SU-DHL-6 (cell line): ENCODE data around the gene ATP13A3.

Experiments used
- H2AFZ ChIP-seq: fragments of 200-600 bp; sonication (generic); 2 replicates; pipeline ENCODE4 v1.6.1; 2014; ENCODE audit warnings: low read depth, mild to moderate bottlenecking, moderate library complexity, mixed read lengths, antibody characterized with exemption, low read length; ENCODE audit not compliant: severe bottlenecking
- H3F3A ChIP-seq: fragments of 200-600 bp; shearing (Covaris generic); 2 replicates; pipeline ENCODE4 v1.6.0; 2016; ENCODE audit warnings: antibody characterized with exemption, mild to moderate bottlenecking; ENCODE audit not compliant: insufficient read depth
- H3K27ac ChIP-seq: fragments of 200-600 bp; sonication (generic); 2 replicates; pipeline ENCODE4 v1.5.1; 2016; ENCODE audit warnings: low read depth, mild to moderate bottlenecking, low read length, moderate library complexity, mixed read lengths
- H3K27me3 ChIP-seq: fragments of 200-600 bp; sonication (generic), shearing (Covaris generic); 2 replicates; pipeline ENCODE4 v1.6.0; 2014; ENCODE audit warnings: mild to moderate bottlenecking, low read length
- H3K36me3 ChIP-seq: fragments of 200-600 bp; sonication (generic); 2 replicates; pipeline ENCODE4 v1.6.1; 2014; ENCODE audit warnings: mild to moderate bottlenecking, low read length, mixed read lengths
- H3K4me2 ChIP-seq: fragments of 300-600, 200-600 bp; shearing (Covaris generic), sonication (generic); 2 replicates; pipeline ENCODE4 v1.6.0; 2014; ENCODE audit warnings: low read length, low read depth, mild to moderate bottlenecking; ENCODE audit not compliant: poor library complexity, severe bottlenecking
- H3K4me3 ChIP-seq: fragments of 200-600 bp; sonication (generic); 2 replicates; pipeline ENCODE4 v1.5.1; 2014; ENCODE audit warnings: antibody characterized with exemption, low read length, mild to moderate bottlenecking, mixed read lengths; ENCODE audit not compliant: insufficient read depth, poor library complexity, severe bottlenecking
- H3K79me2 ChIP-seq: fragments of 200-600 bp; sonication (generic); 2 replicates; pipeline ENCODE4 v1.6.1; 2014; ENCODE audit warnings: mild to moderate bottlenecking, low read length, moderate library complexity; ENCODE audit not compliant: insufficient read depth
- H3K9ac ChIP-seq: fragments of 200-600 bp; sonication (generic); 2 replicates; pipeline ENCODE4 v1.7.0; 2014; ENCODE audit warnings: mild to moderate bottlenecking, low read length
- H3K9me2 ChIP-seq: fragments of 200-600 bp; sonication (generic); replicated peaks from 2 replicates; pipeline ENCODE4 v1.6.1; 2014; ENCODE audit warnings: low read length; ENCODE audit not compliant: insufficient read depth
- H3K9me3 ChIP-seq: fragments of 200-600 bp; sonication (generic); 2 replicates; pipeline ENCODE4 v1.6.1; 2014; ENCODE audit warnings: low read length, mixed read lengths; ENCODE audit not compliant: insufficient read depth
- H4K20me1 ChIP-seq: fragments of 200-600 bp; sonication (generic); 2 replicates; pipeline ENCODE4 v1.6.1; 2014; ENCODE audit warnings: low read depth, mild to moderate bottlenecking, antibody characterized with exemption, low read length, moderate library complexity, mixed read lengths
- EZH2phosphoT487 ChIP-seq: fragments of 200-600 bp; sonication (generic), shearing (Covaris generic); conservative IDR thresholded peaks from 2 replicates; pipeline ENCODE4 v1.6.1; 2018; ENCODE audit warnings: mild to moderate bottlenecking, antibody characterized with exemption, low read length, moderate library complexity, mixed read lengths
- TF ChIP-seq, protein P1 (sequence below): fragments of 200-600 bp; sonication (generic); IDR thresholded peaks from one replicate; pipeline ENCODE4 v1.5.1; 2017; ENCODE audit warnings: antibody characterized with exemption, mild to moderate bottlenecking, low read length, moderate library complexity; ENCODE audit not compliant: insufficient read depth, poor library complexity, severe bottlenecking

ATP13A3 gene

DNA sequence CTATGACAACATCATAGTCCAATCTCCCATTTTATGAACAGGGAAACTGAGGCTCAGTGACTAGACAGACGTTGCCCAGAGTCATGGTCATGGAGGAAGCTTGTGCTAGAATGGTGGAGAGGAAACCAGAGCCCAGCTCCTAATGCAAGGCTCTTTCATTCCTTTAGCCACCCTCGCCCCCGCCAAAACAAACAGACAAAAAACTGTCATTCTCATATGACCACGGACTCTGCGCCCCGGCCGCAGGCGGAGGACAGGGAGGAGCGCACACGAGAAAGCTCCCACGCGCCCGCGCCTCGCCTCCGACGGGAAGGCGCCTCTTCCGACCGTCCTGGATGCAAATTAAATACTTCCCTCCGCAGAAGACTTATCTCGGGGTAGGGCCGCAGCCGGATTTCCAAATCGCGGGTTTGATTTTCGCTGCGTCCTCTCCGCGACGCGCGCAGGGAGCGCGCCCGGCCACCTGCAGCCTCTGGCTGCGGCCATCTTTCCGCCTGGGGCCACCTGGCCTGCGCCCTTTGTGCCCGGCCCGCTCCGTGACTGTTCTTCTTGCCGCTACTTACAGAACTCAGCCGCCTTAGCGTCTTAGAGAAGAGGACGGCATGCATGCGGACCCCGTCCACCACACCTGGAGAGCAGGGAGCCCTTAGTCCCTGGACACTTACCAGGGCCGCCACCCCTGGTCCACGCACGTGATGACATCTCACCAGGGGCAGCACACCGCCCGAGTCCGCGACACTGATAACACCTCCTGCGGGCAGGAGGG is 670 bp upstream of the ATP13A3 start:
- TF ChIP-seq, protein P1, sequence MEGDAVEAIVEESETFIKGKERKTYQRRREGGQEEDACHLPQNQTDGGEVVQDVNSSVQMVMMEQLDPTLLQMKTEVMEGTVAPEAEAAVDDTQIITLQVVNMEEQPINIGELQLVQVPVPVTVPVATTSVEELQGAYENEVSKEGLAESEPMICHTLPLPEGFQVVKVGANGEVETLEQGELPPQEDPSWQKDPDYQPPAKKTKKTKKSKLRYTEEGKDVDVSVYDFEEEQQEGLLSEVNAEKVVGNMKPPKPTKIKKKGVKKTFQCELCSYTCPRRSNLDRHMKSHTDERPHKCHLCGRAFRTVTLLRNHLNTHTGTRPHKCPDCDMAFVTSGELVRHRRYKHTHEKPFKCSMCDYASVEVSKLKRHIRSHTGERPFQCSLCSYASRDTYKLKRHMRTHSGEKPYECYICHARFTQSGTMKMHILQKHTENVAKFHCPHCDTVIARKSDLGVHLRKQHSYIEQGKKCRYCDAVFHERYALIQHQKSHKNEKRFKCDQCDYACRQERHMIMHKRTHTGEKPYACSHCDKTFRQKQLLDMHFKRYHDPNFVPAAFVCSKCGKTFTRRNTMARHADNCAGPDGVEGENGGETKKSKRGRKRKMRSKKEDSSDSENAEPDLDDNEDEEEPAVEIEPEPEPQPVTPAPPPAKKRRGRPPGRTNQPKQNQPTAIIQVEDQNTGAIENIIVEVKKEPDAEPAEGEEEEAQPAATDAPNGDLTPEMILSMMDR = no peak
- no peak for TF ChIP-seq EZH2phosphoT487
- 0 out of 2 replicates have a peak, but pooled peaks cover 2% of the 10 kb centered on the region for H3K36me3 ChIP-seq
- no peak overlapping the region for H3K27ac ChIP-seq
- H3K79me2 ChIP-seq = peaks cover 38% of the 10 kb centered on the region
- H3K9me2 ChIP-seq = no peaks in the 10 kb centered on the region
- peak overlapping the region; percentile 70 for H3K4me2 ChIP-seq
- H3F3A ChIP-seq = 0 out of 2 replicates have a peak, but pooled peaks cover under 1% of the 10 kb centered on the region
- peak overlapping the region; percentile 91 for H3K9ac ChIP-seq
- peak overlapping the region; percentile 96 for H2AFZ ChIP-seq
- H3K27me3 ChIP-seq = no peaks in the 10 kb centered on the region
- peak overlapping the region; percentile 95 for H3K4me3 ChIP-seq
- H4K20me1 ChIP-seq = peaks cover 4% of the 10 kb centered on the region; the same call in 1 of the 2 replicates
- H3K9me3 ChIP-seq = no peaks in the 10 kb centered on the region

DNA sequence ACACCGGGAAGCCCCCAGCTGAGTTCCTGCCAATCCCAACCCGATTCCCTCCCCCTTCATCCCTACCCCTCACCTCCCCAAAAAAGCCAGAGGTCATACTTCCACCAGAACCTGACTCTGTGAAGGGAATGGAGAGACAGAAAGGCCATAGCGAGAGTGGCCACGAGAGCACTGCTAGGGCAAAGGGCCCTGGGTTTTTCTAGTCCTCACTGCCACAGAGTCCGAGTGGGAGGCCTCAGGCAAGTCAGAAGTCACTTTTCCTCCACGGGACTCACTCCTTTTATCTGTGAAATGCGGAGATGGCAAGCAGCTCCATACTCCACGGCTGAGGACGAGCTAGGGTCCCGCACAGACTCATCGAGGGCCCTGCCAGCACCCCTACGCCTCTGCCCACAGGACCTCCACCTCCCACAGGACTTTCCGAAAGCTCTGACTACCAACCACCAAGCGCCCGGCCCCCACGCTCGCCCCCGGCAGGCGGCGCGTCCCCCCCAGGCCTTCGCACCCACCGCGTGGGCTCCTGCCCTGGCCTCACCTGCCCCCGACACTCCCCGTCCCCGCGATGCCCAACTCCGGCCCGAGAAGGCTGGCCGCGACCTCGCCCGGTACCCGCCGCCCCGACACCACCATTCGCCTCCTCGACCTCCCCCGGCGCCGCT is 792 bp downstream of the ATP13A3 start:
- peak overlapping the region; percentile 91 for H3K9ac ChIP-seq
- peaks cover 4% of the 10 kb centered on the region; the same call in 1 of the 2 replicates for H4K20me1 ChIP-seq
- peak overlapping the region; percentile 5 for H2AFZ ChIP-seq
- H3K27ac ChIP-seq = peak overlapping the region; percentile 18; the same call in 1 of the 2 replicates
- no peaks in the 10 kb centered on the region for H3K9me2 ChIP-seq
- TF ChIP-seq EZH2phosphoT487 = no peak
- TF ChIP-seq, protein P1 = no peak
- peak overlapping the region; percentile 95 for H3K4me3 ChIP-seq
- H3K79me2 ChIP-seq = peaks cover 53% of the 10 kb centered on the region
- no peaks in the 10 kb centered on the region for H3K27me3 ChIP-seq
- peaks cover 4% of the 10 kb centered on the region; the same call in 1 of the 2 replicates for H3F3A ChIP-seq
- peak overlapping the region; percentile 97 for H3K4me2 ChIP-seq
- H3K9me3 ChIP-seq = no peaks in the 10 kb centered on the region
- peaks cover 10% of the 10 kb centered on the region; the same call in 1 of the 2 replicates for H3K36me3 ChIP-seq

DNA sequence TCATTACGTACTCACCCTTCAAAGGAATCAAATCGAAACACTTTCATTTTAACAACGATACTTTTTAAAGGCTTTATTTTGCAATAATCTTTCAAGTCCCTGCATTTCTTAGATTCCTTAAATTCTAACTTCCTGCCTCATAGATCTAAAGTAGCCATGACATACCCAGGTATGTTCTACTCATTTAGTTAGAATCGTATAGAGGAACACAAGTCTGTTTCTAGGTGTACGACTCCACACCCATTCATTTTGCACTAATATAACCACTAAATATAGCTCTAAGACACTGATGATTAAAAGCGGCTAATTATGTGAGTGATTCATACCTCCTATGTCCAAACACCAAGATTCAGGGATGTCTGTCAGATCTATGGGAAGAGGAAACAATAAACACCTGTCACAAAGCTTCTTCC is 1.3 kb downstream of the ATP13A3 start:
- TF ChIP-seq EZH2phosphoT487 = no peak
- TF ChIP-seq, protein P1 = no peak
- Histone ChIP-seq H3K27me3 (no peaks in the 10 kb centered on the region), H3K9ac (peak overlapping the region; percentile 91), H3K9me2 (no peaks in the 10 kb centered on the region), H3K4me2 (peak overlapping the region; percentile 97), H2AFZ (no peak overlapping the region), H3K36me3 (peaks cover 10% of the 10 kb centered on the region; the same call in 1 of the 2 replicates), H3K27ac (peak overlapping the region; percentile 18; the same call in 1 of the 2 replicates), H3F3A (peaks cover 4% of the 10 kb centered on the region; the same call in 1 of the 2 replicates), H3K9me3 (no peaks in the 10 kb centered on the region), H4K20me1 (peaks cover 7% of the 10 kb centered on the region; the same call in 1 of the 2 replicates), H3K4me3 (peak overlapping the region; percentile 95), H3K79me2 (peaks cover 58% of the 10 kb centered on the region)
